Fibroblast of the aortic adventitia (primary cell): ENCODE data around the gene VWA7. TPM values are rescaled to one million over a fixed set of nuclear protein-coding genes. Genes with fewer than 3 reads are reported as not detected.

ENCODE experiments used
- DNase-seq: peaks from one replicate; pipeline ENCODE4 v3.0.0-alpha.2; 2010; ENCODE audit warnings: low read depth
- H3K4me3 ChIP-seq: 2 replicates; pipeline ENCODE4 v1.5.1; 2011; ENCODE audit warnings: low read depth, mild to moderate bottlenecking, control low read depth, low read length, moderate library complexity
- total RNA-seq: library from RNA; depleted of rRNA; stranded (reverse); fragments of >200 nt; gene quantifications from 2 replicates; pipeline ENCODE4 v1.2.3, GENCODE V29; 2012; ENCODE audit warnings: low replicate concordance
- TF ChIP-seq, protein P1 (sequence below): IDR thresholded peaks from 2 replicates; pipeline ENCODE4 v1.5.1; 2011; ENCODE audit warnings: mild to moderate bottlenecking, low read length, control low read depth, inconsistent platforms; ENCODE audit not compliant: insufficient read depth

Gene VWA7
- total RNA-seq, 1 donor: 0.36 TPM

DNA sequence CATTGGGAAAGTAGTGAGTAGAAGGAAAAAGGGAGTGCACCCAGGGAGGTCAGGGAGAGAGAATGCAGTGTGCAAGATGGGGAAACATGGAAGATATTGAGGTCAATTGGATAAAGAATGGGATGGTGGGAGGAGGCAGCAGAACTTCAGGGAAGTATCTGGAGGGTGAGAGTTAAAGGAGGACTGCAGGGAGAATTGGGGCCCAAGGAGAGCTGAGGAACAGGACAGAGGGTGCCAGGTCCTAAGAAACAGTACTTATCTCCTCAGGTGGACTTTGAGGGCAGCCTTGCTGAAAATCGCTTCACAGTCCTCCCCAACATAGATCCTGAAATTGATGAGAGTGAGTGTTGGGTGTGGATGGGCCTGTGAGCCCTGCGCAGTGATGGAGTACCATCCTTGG is 18.8 kb downstream of the VWA7 start:
- DNase-seq: no peak
- H3K4me3 ChIP-seq: no peak overlapping the region
- TF ChIP-seq, protein P1, sequence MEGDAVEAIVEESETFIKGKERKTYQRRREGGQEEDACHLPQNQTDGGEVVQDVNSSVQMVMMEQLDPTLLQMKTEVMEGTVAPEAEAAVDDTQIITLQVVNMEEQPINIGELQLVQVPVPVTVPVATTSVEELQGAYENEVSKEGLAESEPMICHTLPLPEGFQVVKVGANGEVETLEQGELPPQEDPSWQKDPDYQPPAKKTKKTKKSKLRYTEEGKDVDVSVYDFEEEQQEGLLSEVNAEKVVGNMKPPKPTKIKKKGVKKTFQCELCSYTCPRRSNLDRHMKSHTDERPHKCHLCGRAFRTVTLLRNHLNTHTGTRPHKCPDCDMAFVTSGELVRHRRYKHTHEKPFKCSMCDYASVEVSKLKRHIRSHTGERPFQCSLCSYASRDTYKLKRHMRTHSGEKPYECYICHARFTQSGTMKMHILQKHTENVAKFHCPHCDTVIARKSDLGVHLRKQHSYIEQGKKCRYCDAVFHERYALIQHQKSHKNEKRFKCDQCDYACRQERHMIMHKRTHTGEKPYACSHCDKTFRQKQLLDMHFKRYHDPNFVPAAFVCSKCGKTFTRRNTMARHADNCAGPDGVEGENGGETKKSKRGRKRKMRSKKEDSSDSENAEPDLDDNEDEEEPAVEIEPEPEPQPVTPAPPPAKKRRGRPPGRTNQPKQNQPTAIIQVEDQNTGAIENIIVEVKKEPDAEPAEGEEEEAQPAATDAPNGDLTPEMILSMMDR: no peak

DNA sequence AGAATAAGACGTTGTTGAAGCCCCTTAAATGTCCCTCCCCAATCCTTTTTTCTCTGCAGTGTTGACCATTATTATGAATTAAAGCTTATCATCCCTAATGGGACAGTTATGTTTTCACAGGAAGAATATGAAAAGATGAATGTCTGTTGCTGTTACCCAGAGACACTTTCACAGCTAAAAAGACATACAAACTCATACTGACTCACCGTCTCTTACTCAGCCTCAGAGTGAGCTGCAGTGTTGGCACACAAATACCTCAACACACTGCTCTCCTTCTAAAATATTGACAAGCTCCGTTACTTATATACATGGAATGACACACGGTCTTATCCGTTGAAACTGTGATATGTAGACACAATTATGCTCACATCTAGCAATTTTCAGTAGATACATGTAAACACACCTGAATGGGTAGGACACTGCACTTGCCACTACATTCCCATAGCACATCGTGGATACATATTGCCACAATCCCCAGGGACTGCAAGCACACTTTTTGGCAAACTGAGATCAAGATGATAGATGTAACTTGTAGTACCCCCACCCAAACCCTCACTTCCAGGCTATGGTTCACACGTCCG is 24.3 kb downstream of the VWA7 start:
- peak; percentile 70 for DNase-seq
- TF ChIP-seq, protein P1: no peak
- no peak overlapping the region for H3K4me3 ChIP-seq

DNA sequence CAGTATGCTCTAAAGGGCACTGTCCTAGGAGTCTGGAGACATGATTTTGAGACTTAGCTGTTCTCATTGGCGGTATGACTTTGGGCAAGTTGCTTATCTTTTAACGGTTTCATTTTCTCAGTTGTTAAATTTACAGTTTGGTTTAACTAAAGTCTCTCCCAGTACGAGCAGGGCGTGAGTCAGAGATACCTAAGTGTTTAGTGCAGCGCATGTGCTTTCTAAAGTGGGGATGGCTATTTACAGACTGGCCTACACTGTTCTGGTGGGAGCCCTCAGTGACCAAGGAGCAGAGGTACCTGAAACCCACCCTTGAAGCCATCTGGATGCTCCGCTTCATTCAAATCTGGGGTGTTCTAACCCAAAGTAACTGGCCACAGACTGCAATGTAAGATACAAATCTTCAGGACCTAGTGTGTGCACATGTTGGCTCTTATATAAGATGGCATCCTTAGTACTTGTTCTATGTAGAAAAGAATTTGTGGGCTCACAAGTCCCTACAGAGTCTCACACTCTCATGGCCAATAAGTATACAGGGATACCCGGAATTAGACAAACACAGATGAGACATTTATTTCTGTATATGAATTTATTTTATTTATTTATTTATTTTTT is 26.6 kb downstream of the VWA7 start:
- TF ChIP-seq, protein P1: no peak
- DNase-seq: no peak
- no peak overlapping the region for H3K4me3 ChIP-seq

DNA sequence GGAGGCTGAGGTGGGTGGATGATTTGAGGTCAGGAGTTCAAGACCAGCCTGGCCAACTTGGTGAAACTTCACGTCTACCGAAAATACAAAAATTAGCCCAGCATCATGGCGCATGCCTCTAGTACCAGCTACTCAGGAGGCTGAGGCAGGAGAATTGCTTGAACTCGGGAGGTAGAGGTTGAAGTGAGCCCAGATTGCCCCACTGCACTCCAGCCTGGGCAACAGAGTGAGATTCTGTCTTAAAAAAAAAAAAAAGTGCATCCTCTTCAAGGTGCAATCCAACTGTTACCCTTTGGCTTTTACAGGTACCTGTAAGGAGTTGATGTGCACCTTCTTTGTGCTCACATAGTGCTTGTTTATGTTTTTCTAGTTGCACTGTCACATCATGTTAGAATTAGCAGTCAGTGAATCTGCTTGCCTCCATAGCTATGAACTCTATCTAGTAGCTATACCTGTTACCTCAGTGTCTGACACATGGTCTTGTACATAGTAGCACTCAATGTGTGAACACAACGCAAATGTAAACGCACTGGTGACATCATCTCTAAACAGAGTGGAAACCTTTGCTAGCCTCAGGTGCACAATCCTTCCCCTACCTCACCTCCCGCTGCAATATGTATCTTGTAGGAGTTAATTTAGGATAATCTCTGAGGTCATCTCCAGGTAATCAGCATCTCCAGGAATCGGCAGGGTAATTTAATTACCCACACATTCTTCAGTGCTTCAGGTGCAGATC is 27.7 kb downstream of the VWA7 start:
- TF ChIP-seq, protein P1: no peak
- no peak overlapping the region for H3K4me3 ChIP-seq
- DNase-seq: no peak

DNA sequence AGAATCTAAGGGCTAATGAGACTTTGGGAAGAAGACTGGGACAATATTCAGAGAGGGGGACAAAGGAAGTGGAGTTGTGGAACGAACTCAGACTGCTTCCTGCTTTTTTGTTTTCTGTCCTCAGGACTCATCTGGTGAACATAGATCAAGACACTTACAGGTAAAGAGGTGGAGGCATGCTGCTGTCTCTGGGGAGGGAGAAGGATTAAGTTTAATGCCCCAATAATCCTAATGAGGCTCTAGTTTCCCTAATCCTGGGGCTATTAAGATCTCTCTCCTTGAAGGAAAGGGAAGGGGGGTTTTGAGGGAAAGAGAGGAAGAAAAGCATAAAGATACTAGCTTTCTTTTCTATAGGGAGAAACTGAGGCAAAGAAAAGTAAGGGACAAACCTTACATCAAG is 32.7 kb downstream of the VWA7 start:
- H3K4me3 ChIP-seq: no peak overlapping the region
- no peak for DNase-seq
- TF ChIP-seq, protein P1: no peak

DNA sequence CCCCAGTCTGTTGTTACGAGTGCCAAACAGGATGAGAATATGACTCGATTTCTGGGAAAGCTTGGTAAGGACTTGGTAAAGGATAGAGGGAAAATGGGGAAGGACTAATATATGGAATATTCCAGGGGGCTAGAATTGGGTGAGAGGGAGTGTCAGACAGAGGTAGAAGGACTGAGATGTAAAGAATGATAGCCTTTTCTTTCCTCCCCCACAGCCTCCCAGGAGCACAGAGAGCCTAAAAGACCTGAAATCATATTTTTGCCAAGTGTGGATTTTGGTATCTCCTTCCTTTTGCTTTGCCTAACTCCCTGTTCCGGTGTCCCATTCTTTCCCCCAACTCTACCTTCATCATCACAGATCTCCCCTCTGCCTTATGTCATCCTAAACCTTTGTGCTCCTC is 34.2 kb downstream of the VWA7 start:
- peak; percentile 22 for DNase-seq
- TF ChIP-seq, protein P1: no peak
- no peak overlapping the region for H3K4me3 ChIP-seq
